Stimulated activated CD4-positive, alpha-beta T cell treated with anti-CD3 and anti-CD28 coated beads, Interleukin-2, amount 100 ng/mL, for 4 hours (primary cell): ENCODE data around the gene FYCO1.

Experiments
- DNase-seq: peaks from one replicate; pipeline ENCODE4 v3.0.0-alpha.2; 2020; ENCODE audit warnings: low read depth

Gene FYCO1

GRCh38 chr3:45885979-45886705, 109.5 kb downstream of the FYCO1 start, which contains the start of gene CCR9:
CCR9 (plus strand) TSS chr3:45886543; CDS start chr3:45894934, 8,391 bp downstream.
- no peak for DNase-seq

- no peak for DNase-seq
These were observed 111.0 kb downstream of the FYCO1 start for GRCh38 chr3:45884368-45885201.

- DNase-seq = peak; percentile 12
These were observed 114.3 kb downstream of the FYCO1 start for GRCh38 chr3:45881078-45882022.

- DNase-seq = no peak
These were observed 114.9 kb downstream of the FYCO1 start for GRCh38 chr3:45880725-45881077.

- DNase-seq = no peak
These were observed 117.5 kb downstream of the FYCO1 start for GRCh38 chr3:45878124-45878523.

- no peak for DNase-seq
These were observed 120.8 kb downstream of the FYCO1 start for GRCh38 chr3:45874677-45875346.

GRCh38 chr3:45873638-45874037, 122.0 kb downstream of the FYCO1 start:
- no peak for DNase-seq

- no peak for DNase-seq
These were observed 122.6 kb downstream of the FYCO1 start for GRCh38 chr3:45873036-45873435.

GRCh38 chr3:45872569-45872968, 123.1 kb downstream of the FYCO1 start:
- no peak for DNase-seq

- DNase-seq = no peak
These were observed 123.8 kb downstream of the FYCO1 start for GRCh38 chr3:45871780-45872179.

GRCh38 chr3:45870099-45870498, 125.5 kb downstream of the FYCO1 start:
- peak; percentile 23 for DNase-seq

GRCh38 chr3:45869638-45870037, 126.0 kb downstream of the FYCO1 start:
- no peak for DNase-seq

GRCh38 chr3:45868650-45869049, 127.0 kb downstream of the FYCO1 start:
- DNase-seq = no peak

- DNase-seq = no peak
These were observed 127.4 kb downstream of the FYCO1 start for GRCh38 chr3:45868213-45868612.
